Measurements from ENCODE around the gene TMED4. TPM values are rescaled to one million over a fixed set of nuclear protein-coding genes. Genes with fewer than 3 reads are reported as not detected.

TMED4 gene
- total RNA-seq, 4 donors from 2014 or later, result 76.8 to 101 (median 93.2) TPM

GRCh38 chr7:44572771-44573170 lies 9.3 kb downstream of the TMED4 start:
- DNase-seq (ENCODE audit: low spot score in 2 of 2), result peak; percentile 26 to 31
- peaks cover 29% of the 10 kb centered on the region for H3K4me1 ChIP-seq
- H3K27me3 ChIP-seq, result no peaks in the 10 kb centered on the region
- WGBS, result 66% methylated on average over 5 of the region's 5 CpGs
- H3K27ac ChIP-seq, result no peak overlapping the region
- peak overlapping the region; percentile 79 for H3K4me3 ChIP-seq
- H3K36me3 ChIP-seq, result peaks cover 56% of the 10 kb centered on the region
- TF ChIP-seq POLR2A (IDR thresholded peaks at IDR 0.05), result no peak
- no peak for TF ChIP-seq EP300 (IDR thresholded peaks at IDR 0.05)
- TF ChIP-seq, protein P1, sequence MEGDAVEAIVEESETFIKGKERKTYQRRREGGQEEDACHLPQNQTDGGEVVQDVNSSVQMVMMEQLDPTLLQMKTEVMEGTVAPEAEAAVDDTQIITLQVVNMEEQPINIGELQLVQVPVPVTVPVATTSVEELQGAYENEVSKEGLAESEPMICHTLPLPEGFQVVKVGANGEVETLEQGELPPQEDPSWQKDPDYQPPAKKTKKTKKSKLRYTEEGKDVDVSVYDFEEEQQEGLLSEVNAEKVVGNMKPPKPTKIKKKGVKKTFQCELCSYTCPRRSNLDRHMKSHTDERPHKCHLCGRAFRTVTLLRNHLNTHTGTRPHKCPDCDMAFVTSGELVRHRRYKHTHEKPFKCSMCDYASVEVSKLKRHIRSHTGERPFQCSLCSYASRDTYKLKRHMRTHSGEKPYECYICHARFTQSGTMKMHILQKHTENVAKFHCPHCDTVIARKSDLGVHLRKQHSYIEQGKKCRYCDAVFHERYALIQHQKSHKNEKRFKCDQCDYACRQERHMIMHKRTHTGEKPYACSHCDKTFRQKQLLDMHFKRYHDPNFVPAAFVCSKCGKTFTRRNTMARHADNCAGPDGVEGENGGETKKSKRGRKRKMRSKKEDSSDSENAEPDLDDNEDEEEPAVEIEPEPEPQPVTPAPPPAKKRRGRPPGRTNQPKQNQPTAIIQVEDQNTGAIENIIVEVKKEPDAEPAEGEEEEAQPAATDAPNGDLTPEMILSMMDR (IDR thresholded peaks at IDR 0.05), result no peak
- no peak for TF ChIP-seq POLR2AphosphoS5 (IDR thresholded peaks at IDR 0.05)
- H3K9me3 ChIP-seq, result no peaks in the 10 kb centered on the region

- peaks cover 26% of the 10 kb centered on the region for H3K4me1 ChIP-seq
- H3K27me3 ChIP-seq, result no peaks in the 10 kb centered on the region
- 86% methylated on average over 7 of the region's 9 CpGs for WGBS
- TF ChIP-seq EP300 (IDR thresholded peaks at IDR 0.05) (no peak), POLR2A (IDR thresholded peaks at IDR 0.05) (no peak), POLR2AphosphoS5 (IDR thresholded peaks at IDR 0.05) (no peak)
- TF ChIP-seq, protein P1 (IDR thresholded peaks at IDR 0.05), result no peak
- H3K36me3 ChIP-seq, result peaks cover 76% of the 10 kb centered on the region
- no peak overlapping the region for H3K4me3 ChIP-seq
- DNase-seq (ENCODE audit: low spot score in 2 of 2), result peak; percentile 40 to 60
- no peaks in the 10 kb centered on the region for H3K9me3 ChIP-seq
- H3K27ac ChIP-seq, result no peak overlapping the region
These were observed 12.1 kb downstream of the TMED4 start for GRCh38 chr7:44569959-44570358.

- DNase-seq (ENCODE audit: low spot score in 2 of 2), result peak in 1 of 2 donors; percentile 62
- peaks cover 16% of the 10 kb centered on the region for H3K4me1 ChIP-seq
- no peak overlapping the region for H3K27ac ChIP-seq
- H3K36me3 ChIP-seq, result peaks cover 85% of the 10 kb centered on the region
- no peak overlapping the region for H3K4me3 ChIP-seq
- TF ChIP-seq POLR2AphosphoS5 (IDR thresholded peaks at IDR 0.05), result no peak
- TF ChIP-seq EP300 (IDR thresholded peaks at IDR 0.05), result no peak
- TF ChIP-seq POLR2A (IDR thresholded peaks at IDR 0.05), result no peak
- TF ChIP-seq, protein P1 (IDR thresholded peaks at IDR 0.05), result no peak
- H3K9me3 ChIP-seq, result no peaks in the 10 kb centered on the region
- 90% methylated on average over 17 of the region's 17 CpGs for WGBS
- H3K27me3 ChIP-seq, result no peaks in the 10 kb centered on the region
These were observed 13.1 kb downstream of the TMED4 start for GRCh38 chr7:44568771-44569560.

DNA sequence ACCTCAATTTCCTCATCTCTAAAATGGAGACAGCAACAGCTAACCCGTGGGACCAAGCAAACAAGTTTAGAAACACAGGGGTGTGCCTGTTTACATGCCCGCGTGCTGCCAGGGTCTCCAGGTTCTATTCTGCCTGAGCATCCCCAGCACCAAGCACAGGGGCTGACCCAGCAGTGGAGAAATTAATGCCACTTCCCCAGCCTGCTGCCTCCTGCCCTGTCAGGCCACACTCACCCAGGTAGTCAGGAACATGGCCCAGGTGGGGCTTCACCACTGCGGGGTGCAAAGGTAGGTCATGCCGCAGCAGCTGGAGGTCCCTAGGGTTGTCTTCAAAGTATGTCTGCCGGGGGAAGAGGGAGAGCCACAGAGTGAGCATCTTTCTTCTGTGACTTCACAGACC lies 14.1 kb downstream of the TMED4 start:
- Histone ChIP-seq H3K4me3 (no peak overlapping the region), H3K4me1 (peaks cover 10% of the 10 kb centered on the region), H3K9me3 (no peaks in the 10 kb centered on the region), H3K36me3 (peaks cover 88% of the 10 kb centered on the region), H3K27me3 (no peaks in the 10 kb centered on the region), H3K27ac (no peak overlapping the region)
- TF ChIP-seq, protein P1 (IDR thresholded peaks at IDR 0.05), result no peak
- no peak for TF ChIP-seq POLR2AphosphoS5 (IDR thresholded peaks at IDR 0.05)
- TF ChIP-seq POLR2A (IDR thresholded peaks at IDR 0.05), result no peak
- no peak for TF ChIP-seq EP300 (IDR thresholded peaks at IDR 0.05)
- DNase-seq (ENCODE audit: low spot score in 2 of 2), result no peak
- 91% methylated on average over 6 of the region's 6 CpGs for WGBS

DNA sequence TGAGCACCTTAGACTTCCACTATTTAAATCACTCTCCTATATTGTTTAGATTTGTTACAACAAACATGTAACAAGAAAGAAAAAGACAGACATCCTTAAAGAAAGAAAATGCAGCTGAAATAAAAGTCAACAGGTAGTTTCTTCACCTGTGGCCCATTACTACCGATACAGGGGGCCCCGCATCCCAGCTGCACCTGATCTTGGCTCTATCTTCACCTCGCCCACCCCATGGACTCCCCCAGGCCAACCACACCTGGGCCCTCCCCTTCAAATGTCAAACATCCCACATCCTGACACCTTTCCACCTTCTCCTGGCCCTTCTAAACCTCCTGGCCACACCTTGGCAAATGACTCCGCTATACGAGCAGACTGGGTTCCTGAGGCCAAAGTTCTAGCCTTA lies 15.4 kb downstream of the TMED4 start:
- H3K9me3 ChIP-seq, result no peaks in the 10 kb centered on the region
- H3K27ac ChIP-seq, result no peak overlapping the region
- WGBS, result 88% methylated on average over 5 of the region's 5 CpGs
- no peaks in the 10 kb centered on the region for H3K27me3 ChIP-seq
- H3K4me1 ChIP-seq, result no peaks in the 10 kb centered on the region
- TF ChIP-seq EP300 (IDR thresholded peaks at IDR 0.05) (no peak), POLR2AphosphoS5 (IDR thresholded peaks at IDR 0.05) (no peak), POLR2A (IDR thresholded peaks at IDR 0.05) (no peak)
- TF ChIP-seq, protein P1 (IDR thresholded peaks at IDR 0.05), result no peak
- peaks cover 77% of the 10 kb centered on the region for H3K36me3 ChIP-seq
- DNase-seq (ENCODE audit: low spot score in 2 of 2), result peak in 1 of 2 donors; percentile 71
- H3K4me3 ChIP-seq, result no peak overlapping the region

Measured in suprapubic skin (tissue), 4 donors.